Measurements from ENCODE around the gene DHX58.

DNA sequence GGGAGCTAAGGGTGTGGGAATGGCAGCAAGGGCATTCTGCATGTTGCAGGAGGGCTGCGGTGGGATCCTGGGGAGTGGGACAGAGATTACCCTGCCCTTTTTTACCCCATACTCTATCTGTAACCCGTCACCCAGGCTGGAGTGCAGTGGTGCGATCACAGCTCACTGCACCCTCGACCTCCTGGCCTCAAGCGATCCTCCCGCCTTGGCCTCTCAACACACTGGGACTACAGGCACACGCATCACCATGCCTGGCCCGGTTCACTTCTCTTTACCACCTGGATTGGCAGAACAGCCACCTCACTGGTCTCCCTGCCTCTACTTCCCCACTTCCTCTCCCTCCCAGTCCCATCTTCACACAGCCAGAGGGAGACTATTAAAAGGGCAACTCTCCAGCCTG is 23.8 kb downstream of the DHX58 start:
- TF ChIP-seq CTCF (IDR thresholded peaks at IDR 0.05; ENCODE audit: insufficient read depth, low read length) (no peak), POLR2AphosphoS5 (IDR thresholded peaks at IDR 0.05; ENCODE audit: low read depth) (no peak), SPI1 (IDR thresholded peaks at IDR 0.05; ENCODE audit: borderline replicate concordance, low read depth) (no peak), GABPA (IDR thresholded peaks at IDR 0.05; ENCODE audit: low read depth) (no peak)
- TF ChIP-seq, protein P1, sequence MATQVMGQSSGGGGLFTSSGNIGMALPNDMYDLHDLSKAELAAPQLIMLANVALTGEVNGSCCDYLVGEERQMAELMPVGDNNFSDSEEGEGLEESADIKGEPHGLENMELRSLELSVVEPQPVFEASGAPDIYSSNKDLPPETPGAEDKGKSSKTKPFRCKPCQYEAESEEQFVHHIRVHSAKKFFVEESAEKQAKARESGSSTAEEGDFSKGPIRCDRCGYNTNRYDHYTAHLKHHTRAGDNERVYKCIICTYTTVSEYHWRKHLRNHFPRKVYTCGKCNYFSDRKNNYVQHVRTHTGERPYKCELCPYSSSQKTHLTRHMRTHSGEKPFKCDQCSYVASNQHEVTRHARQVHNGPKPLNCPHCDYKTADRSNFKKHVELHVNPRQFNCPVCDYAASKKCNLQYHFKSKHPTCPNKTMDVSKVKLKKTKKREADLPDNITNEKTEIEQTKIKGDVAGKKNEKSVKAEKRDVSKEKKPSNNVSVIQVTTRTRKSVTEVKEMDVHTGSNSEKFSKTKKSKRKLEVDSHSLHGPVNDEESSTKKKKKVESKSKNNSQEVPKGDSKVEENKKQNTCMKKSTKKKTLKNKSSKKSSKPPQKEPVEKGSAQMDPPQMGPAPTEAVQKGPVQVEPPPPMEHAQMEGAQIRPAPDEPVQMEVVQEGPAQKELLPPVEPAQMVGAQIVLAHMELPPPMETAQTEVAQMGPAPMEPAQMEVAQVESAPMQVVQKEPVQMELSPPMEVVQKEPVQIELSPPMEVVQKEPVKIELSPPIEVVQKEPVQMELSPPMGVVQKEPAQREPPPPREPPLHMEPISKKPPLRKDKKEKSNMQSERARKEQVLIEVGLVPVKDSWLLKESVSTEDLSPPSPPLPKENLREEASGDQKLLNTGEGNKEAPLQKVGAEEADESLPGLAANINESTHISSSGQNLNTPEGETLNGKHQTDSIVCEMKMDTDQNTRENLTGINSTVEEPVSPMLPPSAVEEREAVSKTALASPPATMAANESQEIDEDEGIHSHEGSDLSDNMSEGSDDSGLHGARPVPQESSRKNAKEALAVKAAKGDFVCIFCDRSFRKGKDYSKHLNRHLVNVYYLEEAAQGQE (IDR thresholded peaks at IDR 0.05; ENCODE audit: insufficient replicate concordance, low read depth) = no peak

All from HL-60 (cell line).